ENCODE data around the gene KIFAP3.

- TF ChIP-seq CTCF (IDR thresholded peaks at IDR 0.05) (no peak), POLR2A (IDR thresholded peaks at IDR 0.05) (no peak), EP300 (IDR thresholded peaks at IDR 0.05) (no peak)
Observed at GRCh38 chr1:169945181-169945580, 129.3 kb downstream of the KIFAP3 start.
